ENCODE measurements around the gene GDF2.

- TF ChIP-seq CTCF (IDR thresholded peaks at IDR 0.05; ENCODE audit: low read length) (peak; percentile 88), EZH2 (IDR thresholded peaks at IDR 0.05; ENCODE audit: borderline replicate concordance, low read length) (no peak)
Measured at GRCh38 chr10:47311932-47312662, 10.2 kb upstream of the GDF2 start.
